WTC11 (cell line): ENCODE data around the gene RASAL3. TPM values are rescaled to one million over a fixed set of nuclear protein-coding genes. Genes with fewer than 3 reads are reported as not detected.

Source experiments
- ATAC-seq: fragments of 200-7000 bp; cut with Tn5 transposase; 2 replicates; pipeline ENCODE4 v1.10.0; 2021; ENCODE audit warnings: mild to moderate bottlenecking, moderate library complexity
- CTCF ChIA-PET: fragments of 300-600 bp; sonication (Branson Sonifier 250); formaldehyde crosslinking; loops from one replicate; lab custom pipeline; 2021; ENCODE audit warnings: antibody characterized with exemption; lab: Charles Lee
- POLR2A ChIA-PET: fragments of 350-600 bp; sonication (Branson Sonifier 250); formaldehyde crosslinking; loops from one replicate; lab custom pipeline; 2021; ENCODE audit warnings: antibody characterized with exemption; lab: Charles Lee
- DNase-seq: peaks from one replicate; pipeline ENCODE4 v3.0.0; 2021; ENCODE audit warnings: low spot score
- H3K27ac Mint-ChIP-seq: 2 replicates; pipeline ENCODE4 v1.8.0; 2021; ENCODE audit warnings: mixed read lengths
- H3K27me3 Mint-ChIP-seq: 2 replicates; pipeline ENCODE4 v1.8.0; 2021; ENCODE audit warnings: low read depth, mild to moderate bottlenecking, moderate library complexity, mixed read lengths
- H3K36me3 Mint-ChIP-seq: 2 replicates; pipeline ENCODE4 v1.8.0; 2021; ENCODE audit warnings: mixed read lengths
- H3K4me1 Mint-ChIP-seq: 2 replicates; pipeline ENCODE4 v1.8.0; 2022; ENCODE audit warnings: mixed read lengths
- H3K4me3 Mint-ChIP-seq: 2 replicates; pipeline ENCODE4 v1.8.0; 2021; ENCODE audit warnings: mild to moderate bottlenecking, moderate library complexity, mixed read lengths
- H3K9me3 Mint-ChIP-seq: 2 replicates; pipeline ENCODE4 v1.8.0; 2021; ENCODE audit warnings: mixed read lengths
- AFF4 ChIP-seq: sonication (generic); formaldehyde crosslinking; IDR thresholded peaks from 2 replicates; pipeline ENCODE4 v1.8.1; 2023; ENCODE audit warnings: mild to moderate bottlenecking, missing genetic modification reagents, borderline replicate concordance
- CTCF ChIP-seq: fragments of 200-600 bp; IDR thresholded peaks from 2 replicates; pipeline ENCODE4 v1.8.0; 2022; ENCODE audit warnings: antibody characterized with exemption
- E2F4 ChIP-seq: sonication (generic); formaldehyde crosslinking; IDR thresholded peaks from 2 replicates; pipeline ENCODE4 v1.8.1; 2022; ENCODE audit warnings: low read depth, mild to moderate bottlenecking, moderate library complexity, missing genetic modification reagents, borderline replicate concordance
- ELF4 ChIP-seq: sonication (generic); formaldehyde crosslinking; IDR thresholded peaks from 2 replicates; pipeline ENCODE4 v1.8.1; 2022; ENCODE audit warnings: low read depth, mild to moderate bottlenecking, moderate library complexity, missing genetic modification reagents
- ERG ChIP-seq: fragments of 250-450 bp; sonication (Bioruptor Pico); IDR thresholded peaks from 2 replicates; pipeline ENCODE4 v1.8.0; 2021; ENCODE audit warnings: mild to moderate bottlenecking
- GABPB1 ChIP-seq: sonication (generic); formaldehyde crosslinking; IDR thresholded peaks from 2 replicates; pipeline ENCODE4 v1.8.1; 2023; ENCODE audit warnings: mild to moderate bottlenecking, missing genetic modification reagents
- GRHL2 ChIP-seq: fragments of 250-450 bp; sonication (Bioruptor Pico); IDR thresholded peaks from 2 replicates; pipeline ENCODE4 v1.8.0; 2022; ENCODE audit warnings: mild to moderate bottlenecking, moderate library complexity; ENCODE audit not compliant: insufficient replicate concordance, severe bottlenecking
- MXD4 ChIP-seq: fragments of 250-450 bp; sonication (Bioruptor Pico); IDR thresholded peaks from 2 replicates; pipeline ENCODE4 v1.8.0; 2021; ENCODE audit warnings: mild to moderate bottlenecking, moderate library complexity, borderline replicate concordance
- MYBL2 ChIP-seq: sonication (generic); formaldehyde crosslinking; IDR thresholded peaks from 2 replicates; pipeline ENCODE4 v1.8.1; 2023; ENCODE audit warnings: mild to moderate bottlenecking, moderate library complexity, missing genetic modification reagents
- NFYB ChIP-seq: sonication (generic); formaldehyde crosslinking; conservative IDR thresholded peaks from 2 replicates; pipeline ENCODE4 v1.8.0; 2022; ENCODE audit warnings: low read depth, missing genetic modification reagents
- NR1H2 ChIP-seq: sonication (generic); formaldehyde crosslinking; IDR thresholded peaks from 2 replicates; pipeline ENCODE4 v1.9.0; 2021; ENCODE audit warnings: mild to moderate bottlenecking, moderate library complexity, missing genetic modification reagents
- PRRX2 ChIP-seq: fragments of 250-450 bp; sonication (Bioruptor Pico); IDR thresholded peaks from 2 replicates; pipeline ENCODE4 v1.8.0; 2021; ENCODE audit warnings: mild to moderate bottlenecking
- RELA ChIP-seq: sonication (generic); formaldehyde crosslinking; IDR thresholded peaks from 2 replicates; pipeline ENCODE4 v1.8.1; 2022; ENCODE audit warnings: missing genetic modification reagents, mild to moderate bottlenecking, borderline replicate concordance
- SMAD3 ChIP-seq: sonication (generic); formaldehyde crosslinking; IDR thresholded peaks from 2 replicates; pipeline ENCODE4 v1.8.0; 2022; ENCODE audit warnings: missing genetic modification reagents, mild to moderate bottlenecking, borderline replicate concordance
- SMAD4 ChIP-seq: sonication (generic); formaldehyde crosslinking; IDR thresholded peaks from 2 replicates; pipeline ENCODE4 v1.8.0; 2022; ENCODE audit warnings: mild to moderate bottlenecking, missing genetic modification reagents
- SOX15 ChIP-seq: fragments of 250-450 bp; sonication (Bioruptor Pico); IDR thresholded peaks from 2 replicates; pipeline ENCODE4 v1.9.0; 2021; ENCODE audit warnings: mild to moderate bottlenecking
- STAT6 ChIP-seq: sonication (generic); formaldehyde crosslinking; conservative IDR thresholded peaks from 2 replicates; pipeline ENCODE4 v1.8.1; 2023; ENCODE audit warnings: mild to moderate bottlenecking, low read depth, missing genetic modification reagents, moderate library complexity
- TP53 ChIP-seq: sonication (generic); formaldehyde crosslinking; IDR thresholded peaks from 2 replicates; pipeline ENCODE4 v1.8.1; 2023; ENCODE audit warnings: mild to moderate bottlenecking, missing genetic modification reagents
- ZNF219 ChIP-seq: sonication (generic); formaldehyde crosslinking; IDR thresholded peaks from 2 replicates; pipeline ENCODE4 v1.8.0; 2023; ENCODE audit warnings: missing genetic modification reagents, mild to moderate bottlenecking, borderline replicate concordance
- ZNF423 ChIP-seq: fragments of 250-450 bp; sonication (Bioruptor Pico); IDR thresholded peaks from 2 replicates; pipeline ENCODE4 v2.1.2; 2022; ENCODE audit warnings: mild to moderate bottlenecking, moderate library complexity
- ZSCAN18 ChIP-seq: fragments of 250-450 bp; sonication (Bioruptor Pico); IDR thresholded peaks from 2 replicates; pipeline ENCODE4 v2.1.2; 2022; ENCODE audit warnings: mild to moderate bottlenecking, moderate library complexity
- total RNA-seq: library from RNA; stranded (reverse); gene quantifications from 3 replicates; pipeline ENCODE4 v1.2.3, GENCODE V29; 2021
- TF ChIP-seq, protein P1 (sequence below): sonication (generic); formaldehyde crosslinking; IDR thresholded peaks from 2 replicates; pipeline ENCODE4 v1.8.1; 2022; ENCODE audit warnings: mild to moderate bottlenecking, moderate library complexity, missing genetic modification reagents
- TF ChIP-seq, protein P2 (sequence below): sonication (generic); formaldehyde crosslinking; IDR thresholded peaks from 2 replicates; pipeline ENCODE4 v1.8.0; 2022; ENCODE audit warnings: mild to moderate bottlenecking, missing genetic modification reagents

Gene RASAL3
- total RNA-seq, 1 experiment from 2014 or later = 1.6 TPM

GRCh38 chr19:15417699-15418098 is 46.6 kb downstream of the RASAL3 start:
- no peak for TF ChIP-seq SMAD3
- TF ChIP-seq TP53 (CRISPR knock-in tag) = no peak
- no peak for TF ChIP-seq ERG (CRISPR knock-in tag)
- TF ChIP-seq STAT6 (CRISPR knock-in tag) = no peak
- no peak for TF ChIP-seq SMAD4
- no peak for TF ChIP-seq NR1H2 (CRISPR knock-in tag)
- no peak for TF ChIP-seq NFYB (CRISPR knock-in tag)
- TF ChIP-seq, protein P1, sequence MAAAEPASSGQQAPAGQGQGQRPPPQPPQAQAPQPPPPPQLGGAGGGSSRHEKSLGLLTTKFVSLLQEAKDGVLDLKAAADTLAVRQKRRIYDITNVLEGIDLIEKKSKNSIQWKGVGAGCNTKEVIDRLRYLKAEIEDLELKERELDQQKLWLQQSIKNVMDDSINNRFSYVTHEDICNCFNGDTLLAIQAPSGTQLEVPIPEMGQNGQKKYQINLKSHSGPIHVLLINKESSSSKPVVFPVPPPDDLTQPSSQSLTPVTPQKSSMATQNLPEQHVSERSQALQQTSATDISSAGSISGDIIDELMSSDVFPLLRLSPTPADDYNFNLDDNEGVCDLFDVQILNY (CRISPR knock-in tag) = no peak
- no peak for TF ChIP-seq RELA (CRISPR knock-in tag)
- no peak for TF ChIP-seq ZNF219 (CRISPR knock-in tag)
- TF ChIP-seq MYBL2 (CRISPR knock-in tag) = no peak
- no peak for TF ChIP-seq ZNF423 (CRISPR knock-in tag)
- no peak for TF ChIP-seq ELF4 (CRISPR knock-in tag)
- no peak for TF ChIP-seq AFF4 (CRISPR knock-in tag)
- TF ChIP-seq MXD4 (CRISPR knock-in tag) = no peak
- no peak for TF ChIP-seq GRHL2 (CRISPR knock-in tag)
- peak overlapping the region; percentile 69 for H3K27ac Mint-ChIP-seq
- peak overlapping the region; percentile 95 for H3K4me3 Mint-ChIP-seq
- H3K36me3 Mint-ChIP-seq = peaks cover 23% of the 10 kb centered on the region
- H3K27me3 Mint-ChIP-seq = no peaks in the 10 kb centered on the region
- ChIA-PET CTCF (interaction anchor here (0.7 to 5.8 kb wide), 2 partner anchors 137 to 149 kb away, joined by 4 to 128 read pairs; no protein-coding TSS in a partner anchor), POLR2A (interaction anchor here (1.3 kb wide), 1 partner anchor 16 kb away, joined by 4 read pairs; no protein-coding TSS in a partner anchor)
- no peak for ATAC-seq
- DNase-seq = no peak
- 0 out of 2 replicates have a peak, but pooled peaks cover 5% of the 10 kb centered on the region for H3K9me3 Mint-ChIP-seq
- H3K4me1 Mint-ChIP-seq = peaks cover 17% of the 10 kb centered on the region

DNA sequence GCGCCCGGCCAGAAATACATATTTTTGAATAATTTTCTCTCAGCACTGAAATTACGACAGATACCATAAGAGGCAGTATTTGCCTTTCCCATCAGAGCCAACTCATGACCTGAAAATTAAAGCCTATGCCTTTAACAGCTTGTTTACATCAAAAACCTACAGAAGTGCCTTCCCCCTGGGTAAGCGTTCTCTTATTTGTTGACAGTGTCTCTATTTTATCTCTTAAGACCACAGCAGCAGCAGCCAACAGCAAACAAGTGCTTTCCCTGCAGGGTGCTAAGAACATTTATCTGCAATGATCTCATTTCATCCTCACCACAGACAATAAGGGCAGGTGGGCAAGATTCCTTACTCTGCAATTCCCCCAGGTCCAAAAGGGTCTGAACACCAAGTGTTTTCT is 51.5 kb downstream of the RASAL3 start:
- H3K4me3 Mint-ChIP-seq = no peak overlapping the region
- ChIA-PET POLR2A (no interaction called here), CTCF (no interaction called here)
- 0 out of 2 replicates have a peak, but pooled peaks cover 5% of the 10 kb centered on the region for H3K9me3 Mint-ChIP-seq
- H3K27ac Mint-ChIP-seq = peak overlapping the region; percentile 82
- no peak for DNase-seq
- H3K36me3 Mint-ChIP-seq = peaks cover 27% of the 10 kb centered on the region
- H3K4me1 Mint-ChIP-seq = peaks cover 11% of the 10 kb centered on the region
- no peaks in the 10 kb centered on the region for H3K27me3 Mint-ChIP-seq
- ATAC-seq = no peak
- TF ChIP-seq, protein P2, sequence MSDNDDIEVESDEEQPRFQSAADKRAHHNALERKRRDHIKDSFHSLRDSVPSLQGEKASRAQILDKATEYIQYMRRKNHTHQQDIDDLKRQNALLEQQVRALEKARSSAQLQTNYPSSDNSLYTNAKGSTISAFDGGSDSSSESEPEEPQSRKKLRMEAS (CRISPR knock-in tag) = no peak
- TF ChIP-seq SOX15 (CRISPR knock-in tag) = no peak
- TF ChIP-seq PRRX2 (CRISPR knock-in tag) = no peak
- TF ChIP-seq MYBL2 (CRISPR knock-in tag) = no peak
- no peak for TF ChIP-seq ZSCAN18 (CRISPR knock-in tag)
- no peak for TF ChIP-seq GABPB1 (CRISPR knock-in tag)
- no peak for TF ChIP-seq CTCF
- no peak for TF ChIP-seq E2F4 (CRISPR knock-in tag)
